HG03175 (cell line): Measurements from ENCODE around the gene DENND6A.
"Not testable (repeated sequence)": the region's sequence is repeated elsewhere in the genome, so short reads cannot be mapped to it uniquely, and the experiment has no call there.

ENCODE experiments used
- ATAC-seq: cut with Tn5 transposase; IDR thresholded peaks from one replicate; pipeline ENCODE4 v1.9.1; 2021; ENCODE audit warnings: mild to moderate bottlenecking, moderate library complexity; ENCODE audit not compliant: unreplicated experiment

DENND6A gene

DNA sequence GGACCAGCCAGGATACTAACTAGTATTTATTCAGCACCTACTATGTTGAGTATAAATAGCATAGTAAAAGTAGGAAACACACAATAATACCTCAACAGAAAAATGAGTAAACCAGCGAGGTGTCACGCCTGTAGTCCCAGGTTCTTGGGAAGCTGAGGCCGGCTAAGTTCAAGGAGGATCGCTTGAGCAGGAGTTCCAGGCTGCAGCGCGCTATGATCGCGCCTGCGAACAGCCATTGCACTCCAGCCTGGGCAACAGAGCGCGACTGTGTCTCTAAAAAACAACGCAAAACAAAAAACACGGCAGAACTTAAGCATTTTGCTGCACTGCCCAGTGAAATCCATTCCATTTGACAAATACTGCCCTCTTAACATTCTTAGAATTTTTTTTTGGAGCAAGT lies 1.3 kb upstream of the DENND6A start:
- ATAC-seq: no peak

DNA sequence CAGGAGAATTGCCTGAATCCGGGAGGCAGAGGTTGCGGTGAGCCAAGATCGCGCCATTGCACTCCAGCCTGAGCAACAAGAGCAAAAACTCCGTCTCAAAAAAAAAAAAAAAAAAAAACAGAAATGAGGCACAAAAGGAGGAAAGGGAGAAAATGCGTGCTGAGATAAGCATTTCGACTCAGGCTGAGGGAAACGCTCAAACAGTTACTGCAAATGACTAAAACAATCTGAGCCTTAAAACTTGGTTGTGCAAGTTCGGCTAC lies 813 bp downstream of the DENND6A start:
- ATAC-seq: not testable (repeated sequence)

DNA sequence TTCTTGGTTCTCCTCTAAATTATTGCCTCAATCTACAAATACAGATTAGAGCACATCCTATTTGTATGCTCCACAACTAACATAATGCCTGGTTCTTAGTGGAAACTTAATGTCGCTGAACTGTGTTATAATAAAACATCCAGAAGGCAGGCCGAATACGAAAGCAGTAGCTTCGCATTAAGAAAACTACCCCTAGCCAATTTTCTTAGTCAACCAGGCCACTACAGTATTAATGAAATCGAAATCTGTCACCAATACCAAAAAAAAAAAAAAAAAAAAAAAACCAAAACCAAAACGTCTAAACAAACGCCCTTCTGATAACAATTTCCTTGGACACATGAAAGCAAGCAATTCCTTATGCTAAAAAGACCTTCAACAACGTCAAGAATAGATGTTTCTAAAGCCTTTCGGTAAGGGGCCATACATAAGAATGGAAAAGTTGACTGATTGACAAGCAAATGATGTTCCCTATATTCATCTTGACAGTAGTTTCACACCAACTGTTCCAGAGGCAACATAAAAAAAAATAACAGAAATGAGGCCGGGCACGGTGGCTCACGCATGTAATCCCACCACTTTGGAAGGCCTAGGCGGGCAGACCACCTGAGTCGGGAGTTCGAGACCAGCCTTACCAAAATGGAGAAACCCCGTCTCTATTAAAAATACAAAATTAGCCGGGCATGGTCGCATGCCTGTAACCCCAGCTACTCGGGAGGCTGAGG lies 1.3 kb downstream of the DENND6A start:
- ATAC-seq: no peak

DNA sequence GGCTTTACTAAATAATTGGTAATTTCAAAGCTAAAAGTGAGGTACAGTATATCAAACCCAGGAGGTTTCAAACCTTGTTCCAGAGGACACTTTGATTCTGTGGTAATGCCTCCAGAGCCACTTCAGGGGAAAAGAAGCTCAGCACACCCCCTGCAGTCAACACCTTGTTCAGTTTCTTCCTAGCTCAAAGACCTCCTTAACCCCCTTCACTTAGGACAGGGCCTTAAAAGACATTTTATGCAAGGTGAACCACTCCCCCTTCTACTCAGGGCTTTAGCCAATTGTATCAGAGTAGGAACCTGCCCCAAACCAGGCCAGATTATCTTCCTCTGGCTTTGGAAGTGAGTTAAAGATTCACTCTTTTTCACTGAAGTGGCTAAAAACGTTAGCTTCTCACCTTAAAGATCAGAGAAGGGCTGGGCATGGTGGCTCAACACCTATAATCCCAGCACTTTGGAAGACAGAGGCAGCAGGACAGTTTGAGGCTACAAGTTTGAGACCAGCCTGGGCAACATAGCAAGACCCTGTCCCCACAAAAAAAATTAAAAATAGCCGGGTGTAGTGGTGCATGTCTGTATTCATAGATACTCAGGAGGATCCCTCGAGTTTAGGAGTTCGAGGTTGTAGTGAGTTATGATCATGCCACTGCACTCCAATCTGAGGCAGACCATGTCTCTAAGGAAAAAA lies 3.4 kb downstream of the DENND6A start:
- no peak for ATAC-seq

DNA sequence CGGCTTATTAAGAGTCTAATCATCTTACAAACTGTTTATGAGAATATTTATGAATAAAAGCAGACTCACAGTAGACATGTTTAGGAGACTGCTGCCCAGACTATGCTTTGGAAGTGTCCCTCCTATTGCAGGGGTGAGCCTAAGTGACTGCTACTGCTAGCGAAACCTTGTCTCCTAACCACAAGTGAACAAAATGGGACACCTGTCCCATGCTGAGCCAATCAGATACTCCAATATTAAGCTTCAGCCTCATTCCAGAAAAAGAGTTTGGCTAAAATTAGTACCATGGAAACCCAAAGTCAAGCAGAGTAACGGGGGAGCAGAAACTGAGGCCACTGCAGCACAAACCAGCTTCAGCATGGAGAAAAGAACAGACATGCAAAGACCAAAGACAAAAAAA lies 4.6 kb downstream of the DENND6A start:
- ATAC-seq: no peak

DNA sequence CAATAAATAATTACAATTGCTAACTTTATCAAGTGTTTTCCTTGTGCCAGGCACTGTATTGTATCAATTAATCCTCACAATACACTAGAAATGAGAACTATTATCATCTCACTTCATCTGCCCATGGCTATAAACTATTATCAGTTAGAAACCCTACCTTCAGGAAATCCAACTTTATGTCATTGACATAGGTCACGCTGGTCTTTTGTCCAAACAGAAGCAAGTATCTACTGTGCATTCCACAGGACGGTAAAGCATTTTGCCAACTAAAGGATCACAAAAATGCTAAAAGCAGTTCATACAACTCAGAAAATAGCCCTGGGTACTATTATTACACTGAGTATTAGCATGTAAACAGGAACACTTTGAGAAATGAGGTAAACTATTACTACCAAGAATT lies 9.6 kb downstream of the DENND6A start:
- ATAC-seq: no peak

DNA sequence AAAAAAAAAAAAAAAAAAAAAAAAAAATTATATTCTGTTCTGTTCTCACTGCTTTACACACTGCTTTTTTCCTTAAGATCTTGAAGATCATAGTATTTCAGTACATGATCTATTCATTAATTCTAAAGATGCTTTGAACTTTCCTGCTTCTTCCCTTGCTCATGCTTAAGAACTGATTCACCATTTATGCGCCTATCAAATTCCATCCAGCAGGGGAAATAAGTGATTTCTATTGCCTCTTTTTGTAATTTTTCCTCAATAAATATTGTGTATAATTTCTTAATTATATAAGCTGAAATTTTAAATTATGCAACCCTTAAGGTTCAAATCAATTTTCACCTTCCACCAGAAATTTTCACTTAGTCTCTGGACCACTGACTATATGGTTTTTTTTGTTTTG lies 10.6 kb downstream of the DENND6A start:
- no peak for ATAC-seq

DNA sequence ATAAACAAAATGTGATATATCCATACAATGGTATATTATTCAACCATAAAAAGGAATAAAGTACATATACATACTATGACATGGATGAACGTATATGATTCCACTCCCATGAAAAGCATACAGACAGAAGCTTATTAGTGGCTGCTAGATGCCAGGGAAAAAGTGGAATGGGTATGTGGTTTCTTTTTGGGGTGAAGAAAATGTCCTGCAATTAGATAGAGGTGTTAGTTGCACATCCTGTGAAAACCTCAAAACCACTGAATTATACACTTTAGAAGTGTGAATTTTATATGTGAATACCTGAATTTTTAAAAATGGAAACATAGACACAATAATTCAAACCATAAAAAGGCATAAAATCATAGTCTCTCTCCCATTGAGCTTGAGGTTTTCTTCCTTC lies 11.2 kb downstream of the DENND6A start:
- ATAC-seq: no peak

DNA sequence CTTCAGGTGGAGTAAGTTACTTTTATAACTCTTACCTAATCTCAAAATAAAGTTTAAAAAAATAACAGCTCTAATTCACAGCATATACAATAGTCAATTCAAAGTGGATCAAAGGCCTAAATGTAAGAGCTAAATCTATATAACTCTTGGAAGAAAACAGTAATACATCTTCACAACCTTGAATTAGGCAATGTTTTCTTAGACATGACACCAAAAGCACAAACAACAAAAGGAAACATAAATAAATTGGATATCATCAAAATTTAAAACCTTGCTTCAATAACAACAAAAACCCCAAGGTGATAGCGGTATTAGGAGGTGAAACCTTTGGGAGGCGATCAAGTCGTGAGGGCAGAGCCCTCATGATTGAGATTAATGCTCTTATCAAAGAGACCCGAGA lies 12.8 kb downstream of the DENND6A start:
- no peak for ATAC-seq

DNA sequence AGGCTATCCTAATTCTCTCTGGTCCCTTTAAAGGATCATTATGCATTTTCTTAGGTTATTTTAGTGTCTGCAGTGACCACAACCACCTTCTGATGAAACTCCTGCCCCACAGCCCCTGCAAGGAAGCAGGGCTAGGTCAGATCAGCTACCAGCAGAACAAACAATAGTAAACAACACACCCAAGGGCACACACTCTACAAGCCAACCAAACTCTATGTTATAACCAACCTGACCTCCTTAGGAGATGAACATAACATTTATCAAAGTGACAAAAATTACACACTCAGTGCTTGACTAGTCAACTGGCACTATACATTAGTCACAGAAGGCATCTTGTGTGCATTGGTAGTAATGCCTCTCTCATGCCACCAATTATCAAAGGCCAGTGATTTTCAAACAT lies 17.3 kb downstream of the DENND6A start:
- peak; percentile 37 for ATAC-seq

DNA sequence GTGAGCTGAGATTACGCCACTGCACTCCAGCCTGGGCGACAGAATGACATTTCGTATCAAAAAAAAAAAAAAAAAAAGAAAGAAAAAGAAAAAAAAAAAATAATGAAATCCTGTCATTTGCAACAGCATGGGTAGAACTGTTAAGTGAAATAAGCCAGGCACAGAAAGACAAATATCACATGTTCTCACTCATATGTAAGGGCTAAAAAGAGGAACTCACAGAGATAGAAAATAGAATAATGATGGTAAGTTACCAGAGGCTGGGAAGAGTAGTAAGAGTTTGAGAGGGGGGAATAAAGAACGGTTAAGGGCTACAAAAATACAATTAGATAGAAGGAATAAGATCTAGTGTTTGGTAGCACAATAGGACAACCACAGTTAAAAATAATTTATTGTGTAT lies 19.7 kb downstream of the DENND6A start:
- no peak for ATAC-seq

DNA sequence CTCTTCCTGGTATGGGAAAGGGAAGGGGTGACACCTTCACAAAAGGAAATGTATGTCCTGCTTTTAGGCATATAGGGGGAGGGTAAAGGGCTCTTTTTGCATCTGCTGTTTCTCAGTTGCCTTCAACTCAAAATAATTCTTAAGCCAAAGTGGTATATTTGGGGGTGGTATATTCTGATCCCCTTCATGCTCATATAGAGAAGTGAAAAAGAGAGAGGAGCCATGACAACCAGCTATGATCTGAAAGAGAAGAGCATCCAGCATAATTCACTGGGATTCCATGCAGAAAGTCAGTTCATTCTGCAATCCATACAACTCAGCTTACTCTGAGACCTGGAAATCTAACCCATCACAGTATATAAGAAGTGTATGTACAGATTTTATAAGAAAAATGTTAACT lies 22.3 kb downstream of the DENND6A start:
- no peak for ATAC-seq

DNA sequence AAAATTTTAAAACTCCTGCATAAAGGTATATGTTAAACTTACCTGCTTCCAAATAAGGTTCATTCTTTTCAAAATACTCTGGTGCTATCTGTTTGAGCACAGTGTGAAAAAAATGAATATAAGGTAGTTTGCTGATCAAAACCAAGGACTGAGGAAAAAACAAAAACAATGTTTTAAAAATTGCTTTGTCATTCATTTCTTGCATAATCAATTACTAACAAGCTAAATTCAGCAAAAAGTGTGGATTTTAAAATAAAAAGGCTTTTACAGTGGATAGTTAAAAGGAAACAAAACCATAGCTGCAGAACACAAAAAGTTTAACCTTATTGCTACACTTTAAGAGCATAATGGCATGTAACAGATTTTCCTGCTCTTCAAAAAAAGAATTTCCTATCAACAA lies 31.5 kb downstream of the DENND6A start:
- ATAC-seq: no peak

DNA sequence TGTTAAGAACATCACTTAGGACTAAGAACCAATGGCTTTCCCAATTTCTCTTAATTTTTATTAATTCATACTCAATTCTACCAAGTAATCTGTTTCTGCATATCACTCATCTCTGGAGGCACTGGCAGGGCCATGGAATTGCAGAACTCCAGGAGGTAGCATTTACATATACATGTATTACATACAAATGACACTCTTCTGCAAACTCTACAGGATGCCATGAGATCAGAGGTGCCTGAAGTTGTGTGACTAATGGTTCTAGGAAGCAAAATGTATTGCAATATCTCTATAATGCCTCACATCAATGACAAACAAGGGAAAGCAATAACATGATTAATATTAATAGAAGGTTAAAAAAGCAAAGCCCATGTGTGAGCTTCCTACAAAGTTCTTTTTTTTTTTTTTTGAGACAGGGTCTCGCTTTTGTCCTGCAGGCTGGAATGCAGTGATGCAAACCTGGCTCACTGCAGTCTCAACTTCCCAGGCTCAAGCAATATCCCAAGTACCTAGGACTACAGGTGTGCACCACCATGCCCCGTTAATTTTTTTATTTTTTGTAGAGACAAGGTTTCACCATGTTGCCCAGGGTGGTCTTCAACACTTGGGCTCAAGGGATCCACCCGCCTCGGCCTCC lies 33.0 kb downstream of the DENND6A start:
- ATAC-seq: no peak

DNA sequence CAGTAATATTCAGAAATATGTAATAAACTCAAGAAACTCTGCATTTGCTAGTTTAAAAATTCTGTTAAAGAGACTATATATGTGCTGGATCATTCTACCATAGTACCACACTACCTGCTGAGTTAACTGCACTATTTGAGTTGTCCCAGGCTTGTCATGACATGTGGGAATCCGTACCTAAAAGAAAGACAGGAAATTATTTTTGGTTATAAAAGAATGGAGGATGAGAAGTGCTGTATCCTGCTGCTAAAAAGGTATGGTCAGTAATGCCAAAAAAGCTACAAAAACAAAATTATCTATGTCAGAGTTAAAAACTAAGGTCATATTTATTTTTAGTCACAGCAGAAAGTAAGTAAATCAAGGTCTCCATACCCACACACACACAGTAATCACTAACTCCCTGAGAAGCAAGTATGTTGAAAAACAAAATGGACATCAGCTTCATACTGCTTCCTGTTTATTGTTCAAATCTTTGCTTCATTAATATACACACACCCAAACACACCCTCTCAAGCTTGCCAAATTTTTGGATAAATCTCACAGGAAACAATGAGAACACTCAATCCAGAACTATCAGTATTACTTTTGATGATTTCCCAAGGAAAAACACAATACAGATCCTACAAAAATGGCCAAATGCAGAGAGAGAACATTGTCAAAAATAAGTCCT lies 33.7 kb downstream of the DENND6A start:
- ATAC-seq: no peak

DNA sequence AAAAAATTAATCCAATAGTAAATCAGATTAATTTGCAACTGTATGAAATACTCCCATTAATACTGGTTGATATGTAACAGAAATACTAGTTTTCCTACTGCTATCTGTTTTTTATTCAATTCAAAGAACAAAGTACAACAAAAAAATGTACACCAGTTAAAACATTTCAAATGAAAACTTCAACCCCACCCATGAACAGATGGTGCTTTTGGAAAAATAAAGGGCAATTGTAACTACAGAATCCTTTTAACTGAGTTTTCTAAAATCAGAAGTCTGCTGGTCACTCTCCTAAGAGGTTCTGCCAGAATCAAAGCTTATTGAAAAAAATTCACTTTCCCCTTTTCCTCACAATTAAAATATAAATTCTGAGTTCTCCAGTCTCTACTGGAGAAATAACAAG lies 34.3 kb downstream of the DENND6A start:
- ATAC-seq: no peak

DNA sequence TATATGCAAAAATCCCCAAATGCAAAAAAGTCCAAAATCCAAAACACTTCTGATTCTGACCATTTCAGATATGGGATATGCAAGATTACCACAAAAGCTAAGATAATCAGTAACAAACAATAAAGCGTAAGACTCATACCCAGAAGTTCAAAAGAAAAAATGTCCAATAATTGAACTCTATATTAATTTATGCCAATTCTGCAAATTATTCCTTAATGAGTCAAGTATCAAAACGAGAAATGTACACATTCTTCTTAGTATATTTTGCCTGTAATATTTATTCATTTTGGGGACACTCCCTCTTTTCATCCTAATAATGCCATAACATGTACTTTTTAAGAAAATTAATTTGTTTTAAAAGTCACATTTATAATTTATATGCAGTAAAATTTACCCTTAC lies 37.1 kb downstream of the DENND6A start:
- ATAC-seq: no peak

DNA sequence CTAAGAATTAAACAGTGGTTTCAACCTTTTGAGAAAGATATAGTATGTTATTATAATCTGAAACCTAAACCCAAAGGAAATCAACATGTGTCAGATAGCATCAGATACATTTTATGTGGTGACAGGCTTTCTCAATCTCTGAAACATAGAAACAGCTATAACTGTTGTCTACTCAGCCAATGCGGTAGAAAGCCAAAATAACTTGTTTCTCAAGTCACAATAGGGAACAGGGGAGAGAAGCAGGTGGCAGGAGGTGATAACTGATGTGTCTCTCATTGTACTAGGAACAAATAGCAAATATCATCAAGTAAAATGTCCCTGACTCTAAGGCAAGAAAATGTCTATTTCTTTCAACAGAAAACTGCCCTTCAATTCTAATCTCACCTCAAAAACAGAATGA lies 38.6 kb downstream of the DENND6A start:
- no peak for ATAC-seq

DNA sequence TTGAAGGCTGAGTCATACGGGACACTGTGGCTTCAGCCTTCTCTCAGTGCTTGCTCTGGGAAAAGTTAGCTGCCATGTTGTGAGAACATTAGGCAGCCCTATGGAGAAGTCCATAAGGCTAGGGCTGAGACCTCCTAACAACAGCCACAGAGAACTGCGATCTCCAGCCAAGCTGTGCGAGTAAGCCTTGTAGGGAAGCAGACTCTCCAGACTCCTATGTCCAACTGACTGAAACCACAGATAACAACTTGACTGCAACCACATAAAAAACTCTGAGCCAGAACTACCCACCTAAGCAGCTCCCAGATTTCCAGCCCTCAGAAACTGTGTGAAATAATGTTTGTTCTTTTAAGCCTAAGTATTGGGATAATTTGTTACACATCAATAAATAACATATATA lies 40.7 kb downstream of the DENND6A start:
- no peak for ATAC-seq

DNA sequence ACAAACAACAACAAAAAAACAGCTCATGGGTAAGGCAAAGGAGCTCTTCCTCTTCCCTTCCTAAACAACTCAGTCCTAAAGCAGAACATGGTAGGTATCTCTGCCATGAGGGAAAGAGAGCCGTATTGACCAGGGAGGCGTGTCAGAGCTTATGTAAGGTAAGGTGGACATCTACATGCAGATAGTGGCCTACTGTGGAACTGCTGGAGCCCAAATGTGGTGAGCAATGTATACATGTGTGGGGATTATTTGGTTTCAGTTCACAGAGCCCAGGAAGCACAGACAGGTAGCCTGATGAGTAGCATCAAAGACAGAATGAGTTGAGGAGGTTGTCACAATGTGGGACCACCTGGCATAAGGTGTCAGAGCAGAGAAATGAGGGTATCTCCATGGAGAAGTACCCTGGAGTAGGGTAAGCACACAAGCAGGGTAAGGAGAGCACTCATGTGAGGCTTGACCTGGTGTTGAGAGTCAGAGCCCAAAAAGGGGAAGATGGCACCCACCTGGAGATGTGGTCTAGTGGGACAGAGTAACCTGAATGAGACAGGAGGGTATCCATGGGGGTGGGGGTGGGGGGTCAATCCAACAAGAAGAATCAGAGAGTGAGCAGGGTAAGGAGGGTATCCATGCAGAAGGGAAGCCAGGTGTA lies 45.5 kb downstream of the DENND6A start:
- ATAC-seq: no peak

DNA sequence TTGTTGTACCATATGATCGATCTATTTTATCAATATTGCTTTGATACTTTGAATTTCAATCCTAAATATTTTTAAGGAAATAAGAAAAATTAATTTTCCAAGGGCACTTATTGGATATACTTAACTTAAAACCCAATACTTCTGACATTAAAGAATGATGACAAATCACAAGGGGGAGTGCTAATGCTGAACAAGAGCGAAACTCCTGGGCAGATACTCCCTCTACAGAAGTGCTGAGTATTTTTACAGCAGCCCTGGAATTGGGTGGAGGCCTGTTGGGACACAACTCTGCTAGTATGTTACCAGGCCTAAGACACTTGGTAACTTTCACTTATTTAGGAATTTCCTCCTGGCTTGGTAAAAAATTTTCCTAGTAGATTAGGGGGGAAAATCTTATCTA lies 46.2 kb downstream of the DENND6A start:
- ATAC-seq: no peak

DNA sequence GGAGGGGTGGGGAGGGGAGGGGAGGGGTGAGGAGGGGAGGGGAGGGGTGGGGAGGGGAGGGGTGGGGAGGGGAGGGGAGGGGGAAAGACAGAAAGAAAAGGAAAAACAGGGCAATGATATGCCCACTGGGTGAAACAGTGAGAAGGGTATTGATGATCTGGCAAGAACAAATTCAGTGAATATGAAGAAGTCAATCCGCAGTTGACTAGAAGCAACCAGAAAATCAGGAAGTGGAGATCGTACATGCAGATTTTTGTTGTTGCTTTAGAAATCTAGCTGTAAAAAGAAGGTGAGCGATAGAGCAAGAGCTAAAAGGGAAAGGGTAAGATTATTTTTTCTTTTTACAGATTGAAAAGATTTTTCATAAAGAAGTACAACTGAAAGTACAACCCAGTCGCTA lies 48.1 kb downstream of the DENND6A start:
- no peak for ATAC-seq
